ENCODE measurements around the gene DNAJC7.

GRCh38 chr17:41976142-41976768 lies 41.0 kb downstream of the DNAJC7 start:
- TF ChIP-seq CTCF (IDR thresholded peaks at IDR 0.05) (no peak), POLR2A (IDR thresholded peaks at IDR 0.05) (no peak)

Data from right lobe of liver (tissue), 4 donors.